Erythroblast (primary cell): Measurements from ENCODE around the gene METTL23.

Source experiments
- GATA1 ChIP-seq: IDR thresholded peaks from 2 replicates; pipeline ENCODE4 v1.6.1; 2011; ENCODE audit warnings: low read depth, mild to moderate bottlenecking, control low read depth, low read length, moderate library complexity
- POLR2A ChIP-seq: IDR thresholded peaks from 2 replicates; pipeline ENCODE4 v1.6.1; 2011; ENCODE audit warnings: mild to moderate bottlenecking, low read length

GRCh38 chr17:76758570-76758969 lies 31.9 kb downstream of the METTL23 start:
- TF ChIP-seq POLR2A (no peak), GATA1 (no peak)
